Spleen (tissue), 11 donors: ENCODE data around the gene FKBP7. TPM values are rescaled to one million over a fixed set of nuclear protein-coding genes. Genes with fewer than 3 reads are reported as not detected.
"Not testable (repeated sequence)": the region's sequence is repeated elsewhere in the genome, so short reads cannot be mapped to it uniquely, and the experiment has no call there.

Experiments
- DNase-seq: peaks from one replicate; pipeline ENCODE4 v3.0.0-alpha.2; 2020
- H3K27ac ChIP-seq, 8 donors: fragments of 200-600 bp; sonication (generic) in 7 of 8; 1 replicate in 4 of 8; 2 replicates in 4 of 8; pipeline versions ENCODE4 v1.5.0 to v1.8.0; 2016 to 2021; ENCODE audit warnings: inconsistent platforms in 4 of 8, mild to moderate bottlenecking in 4 of 8, moderate library complexity in 1 of 8
- H3K27me3 ChIP-seq, 7 donors: fragments of 200-600 bp; sonication (generic) in 6 of 7; replicated peaks in 1 of 7; 1 replicate in 4 of 7; 2 replicates in 3 of 7; pipeline versions ENCODE4 v1.5.0 to v1.8.0; 2016 to 2021; ENCODE audit warnings: inconsistent platforms in 3 of 7, mild to moderate bottlenecking in 1 of 7
- H3K36me3 ChIP-seq, 6 donors: fragments of 200-600 bp; sonication (generic) in 5 of 6; 1 replicate in 4 of 6; 2 replicates in 2 of 6; pipeline versions ENCODE4 v1.5.0 to v1.8.0; 2016 to 2021; ENCODE audit warnings: inconsistent platforms in 2 of 6
- H3K4me1 ChIP-seq, 6 donors: fragments of 200-600 bp; sonication (generic) in 5 of 6; 1 replicate in 3 of 6; 2 replicates in 3 of 6; pipeline versions ENCODE4 v1.5.0 to v1.8.0; 2016 to 2021; ENCODE audit warnings: inconsistent platforms in 3 of 6
- H3K4me3 ChIP-seq, 8 donors: fragments of 200-600 bp; sonication (generic) in 7 of 8; 1 replicate in 4 of 8; 2 replicates in 4 of 8; pipeline versions ENCODE4 v1.5.0 to v1.8.0; 2016 to 2021; ENCODE audit warnings: inconsistent platforms in 4 of 8, mild to moderate bottlenecking in 4 of 8, moderate library complexity in 2 of 8
- H3K9me3 ChIP-seq, 8 donors: fragments of 200-600 bp; sonication (generic) in 7 of 8; 1 replicate in 4 of 8; 2 replicates in 4 of 8; pipeline versions ENCODE4 v1.5.0 to v1.8.0; 2016 to 2021; ENCODE audit warnings: inconsistent platforms in 4 of 8
- POLR2A ChIP-seq, 3 donors: fragments of 450-650 bp; IDR thresholded peaks; one replicate each; pipeline ENCODE4 v1.5.1; 2017; ENCODE audit warnings: antibody characterized with exemption in 3 of 3, mild to moderate bottlenecking in 1 of 3
- POLR2AphosphoS5 ChIP-seq, 3 donors: sonication (generic); formaldehyde crosslinking; IDR thresholded peaks; one replicate each; pipeline ENCODE4 v1.5.1; 2017; ENCODE audit warnings: antibody characterized with exemption in 3 of 3
- WGBS, 5 donors: extraction: QIAGEN DNeasy Blood & Tissue Kit in 3 of 5; methylation state at CpG; one replicate each; pipeline versions ENCODE4 v1.1.5 to v1.1.7; 2013 to 2018; 5-methylcytosine and 5-hydroxymethylcytosine counted together
- intact Hi-C: fragments of 100-400 bp; cut with DNase I; formaldehyde crosslinking; loops from one replicate; pipeline ENCODE4 v1.15.0; 2023; ENCODE audit warnings: low total_unique reads
- polyA plus RNA-seq, 3 donors: library from polyadenylated mRNA; stranded (reverse); fragments of 200-250 nt; gene quantifications; one replicate each; pipeline ENCODE4 v1.2.1, GENCODE V29; 2013
- total RNA-seq, 7 donors: library from RNA; depleted of rRNA in 3 of 7; stranded (reverse); fragments of >200 nt in 3 of 7; fragmentation: NEBNext Ultra II Directional in 4 of 7; extraction: Animal tissue kit (Norgen Biotek cat#: 25700) in 4 of 7; gene quantifications; one replicate each; pipeline versions ENCODE4 v1.1.0 to v1.2.1, GENCODE V29; 2016 to 2021
- TF ChIP-seq, protein P1 (sequence below), 11 experiments: fragments of 200-600 bp in 7 of 11; fragments of 450-650 bp in 4 of 11; sonication (generic) in 4 of 11; IDR thresholded peaks in 8 of 11; conservative IDR thresholded peaks in 3 of 11; 1 replicate in 7 of 11; 2 replicates in 4 of 11; pipeline versions ENCODE4 v1.4.0 to v1.8.0; 2016 to 2021; ENCODE audit warnings: antibody characterized with exemption in 11 of 11, inconsistent platforms in 4 of 11, mild to moderate bottlenecking in 1 of 11
- donor health status: healthy with polysubstance abuse.
- donor health status: DM: no; HTN: no; CAD: no; lungs with moderate emphysema.
- donor health status: DM: no; HTN: no; CAD: no.
- donor health status: Bipolar disorder and iron deficiency.
- donor health status: healthy.
- donor health status: DM: no; HTN: no; CAD: no.
- donor health status: DM: yes; HTN: yes; CAD: no.

FKBP7 gene
- total and polyA plus RNA-seq, 10 donors, result 1.8 to 5.8 (median 3.6) TPM

DNA sequence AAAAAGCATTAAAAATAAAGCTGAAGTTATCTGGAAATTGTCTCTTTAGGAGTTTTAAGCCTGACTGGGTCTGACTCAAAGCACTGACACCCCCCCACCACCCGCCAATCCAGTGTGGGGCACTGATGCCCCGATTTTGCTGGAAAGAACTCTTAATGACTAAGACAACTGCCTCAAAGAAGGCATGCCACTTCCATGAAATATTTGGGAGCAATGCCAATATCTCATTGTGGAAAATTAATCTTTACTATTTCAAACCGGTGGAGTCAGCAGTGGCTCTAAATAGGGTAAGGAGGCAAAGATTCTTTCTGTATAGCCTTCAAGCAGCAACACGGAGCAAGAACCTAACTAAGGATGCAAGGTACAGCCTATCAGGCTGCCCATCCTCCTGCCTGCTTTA is 4.5 kb downstream of the FKBP7 start:
- peaks cover 0 to 13% (median 12%) of the 10 kb centered on the region in 6 donors for H3K4me1 ChIP-seq
- no peak for TF ChIP-seq POLR2A (IDR thresholded peaks at IDR 0.05)
- no peak for TF ChIP-seq POLR2AphosphoS5 (IDR thresholded peaks at IDR 0.05)
- TF ChIP-seq, protein P1, sequence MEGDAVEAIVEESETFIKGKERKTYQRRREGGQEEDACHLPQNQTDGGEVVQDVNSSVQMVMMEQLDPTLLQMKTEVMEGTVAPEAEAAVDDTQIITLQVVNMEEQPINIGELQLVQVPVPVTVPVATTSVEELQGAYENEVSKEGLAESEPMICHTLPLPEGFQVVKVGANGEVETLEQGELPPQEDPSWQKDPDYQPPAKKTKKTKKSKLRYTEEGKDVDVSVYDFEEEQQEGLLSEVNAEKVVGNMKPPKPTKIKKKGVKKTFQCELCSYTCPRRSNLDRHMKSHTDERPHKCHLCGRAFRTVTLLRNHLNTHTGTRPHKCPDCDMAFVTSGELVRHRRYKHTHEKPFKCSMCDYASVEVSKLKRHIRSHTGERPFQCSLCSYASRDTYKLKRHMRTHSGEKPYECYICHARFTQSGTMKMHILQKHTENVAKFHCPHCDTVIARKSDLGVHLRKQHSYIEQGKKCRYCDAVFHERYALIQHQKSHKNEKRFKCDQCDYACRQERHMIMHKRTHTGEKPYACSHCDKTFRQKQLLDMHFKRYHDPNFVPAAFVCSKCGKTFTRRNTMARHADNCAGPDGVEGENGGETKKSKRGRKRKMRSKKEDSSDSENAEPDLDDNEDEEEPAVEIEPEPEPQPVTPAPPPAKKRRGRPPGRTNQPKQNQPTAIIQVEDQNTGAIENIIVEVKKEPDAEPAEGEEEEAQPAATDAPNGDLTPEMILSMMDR (IDR thresholded peaks at IDR 0.05 in 8 of 11, conservative IDR thresholded peaks at IDR 0.05 in 3 of 11), result no peak
- H3K9me3 ChIP-seq, result no peaks in the 10 kb centered on the region
- no peaks in the 10 kb centered on the region for H3K27me3 ChIP-seq
- DNase-seq, result no peak
- 84 to 87% (median 84%) methylated on average over 4 of the region's 4 CpGs for WGBS, 5 donors
- no peak overlapping the region for H3K27ac ChIP-seq
- peaks cover 0 to 7% (median 0%) of the 10 kb centered on the region in 6 donors for H3K36me3 ChIP-seq
- intact Hi-C loops, result no loop called here
- no peak overlapping the region for H3K4me3 ChIP-seq

DNA sequence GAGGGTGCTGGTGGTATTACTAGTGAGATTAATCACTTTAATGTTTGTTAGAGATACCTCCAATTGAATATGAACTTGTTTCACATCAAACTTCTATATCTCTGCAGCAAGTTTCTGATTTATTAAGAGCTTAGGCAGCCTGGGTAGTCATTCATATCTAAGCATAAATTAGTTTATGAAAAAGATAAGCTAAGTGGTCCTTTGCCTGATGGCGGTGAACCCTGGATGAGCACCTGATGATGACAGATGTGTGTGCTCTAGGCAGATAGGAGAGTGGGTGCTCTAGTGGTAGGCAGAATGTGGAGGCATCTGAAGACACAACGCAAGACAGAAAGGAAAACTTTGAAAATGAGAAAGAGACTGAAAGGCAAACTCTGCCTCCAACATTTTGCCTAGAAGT is 5.0 kb downstream of the FKBP7 start:
- Histone ChIP-seq H3K27ac (no peak overlapping the region), H3K9me3 (no peaks in the 10 kb centered on the region), H3K4me1 (peaks cover 0 to 13% (median 12%) of the 10 kb centered on the region in 6 donors), H3K4me3 (no peak overlapping the region), H3K36me3 (peaks cover 0 to 11% (median 0%) of the 10 kb centered on the region in 6 donors), H3K27me3 (no peaks in the 10 kb centered on the region)
- WGBS, 5 donors, result 93 to 100% (median 95%) methylated on average over 2 of the region's 2 CpGs
- intact Hi-C loops, result no loop called here
- TF ChIP-seq, protein P1 (IDR thresholded peaks at IDR 0.05 in 8 of 11, conservative IDR thresholded peaks at IDR 0.05 in 3 of 11), result no peak
- DNase-seq, result no peak

DNA sequence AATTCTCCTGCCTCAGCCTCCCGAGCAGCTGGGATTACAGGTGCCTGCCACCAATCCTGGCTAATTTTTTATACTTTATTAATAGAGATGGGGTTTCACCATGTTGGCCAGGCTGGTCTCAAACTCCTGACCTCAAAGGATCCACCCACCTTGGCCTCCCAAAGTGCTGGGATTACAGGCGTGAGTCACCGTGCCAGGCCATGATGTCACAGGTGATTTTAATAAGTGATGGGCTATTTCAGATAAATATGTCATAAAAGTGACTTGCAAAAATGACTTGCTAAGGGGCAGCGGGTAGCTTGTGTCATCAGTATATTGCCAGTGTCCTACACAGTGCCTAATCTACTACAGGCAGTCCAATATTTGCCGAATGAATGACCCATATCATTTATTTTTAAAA is 7.1 kb downstream of the FKBP7 start:
- H3K4me1 ChIP-seq, H3K9me3 ChIP-seq, H3K4me3 ChIP-seq, intact Hi-C loops, H3K27me3 ChIP-seq, H3K27ac ChIP-seq, DNase-seq: not testable (repeated sequence)
- WGBS, 5 donors, result 95 to 97% (median 96%) methylated on average over 5 of the region's 5 CpGs
- peaks cover 0 to 21% (median 0%) of the 10 kb centered on the region in 6 donors for H3K36me3 ChIP-seq

DNA sequence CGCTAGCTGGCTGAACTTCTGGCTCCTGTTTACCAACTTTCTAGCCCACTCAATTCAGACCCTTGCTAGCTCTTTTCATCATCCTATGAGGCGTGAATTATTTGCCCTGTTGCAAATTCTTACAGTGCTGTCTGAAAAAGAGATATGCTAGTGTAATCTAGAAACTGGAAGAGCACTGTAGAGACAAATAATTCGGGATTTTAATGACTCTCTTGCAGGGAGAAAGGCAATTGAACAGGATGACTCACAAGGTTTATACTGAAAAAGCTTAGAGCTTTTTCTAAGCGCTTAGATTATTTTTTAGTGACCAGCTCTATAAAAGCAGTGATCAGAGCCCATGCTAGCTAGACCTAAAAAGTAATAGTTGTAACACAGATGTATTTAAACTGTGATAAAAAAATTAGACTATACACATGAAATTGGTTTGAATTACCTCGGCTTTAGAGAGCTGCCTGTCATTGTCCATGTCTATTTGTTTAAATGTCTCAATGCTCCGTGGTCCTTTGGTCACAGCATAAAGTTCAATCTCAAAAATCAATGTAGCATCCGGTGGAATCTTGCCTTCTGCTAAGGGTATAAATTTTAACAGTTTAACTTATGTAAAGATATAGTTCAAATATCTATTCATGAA is 9.1 kb downstream of the FKBP7 start:
- no peaks in the 10 kb centered on the region for H3K4me1 ChIP-seq
- peaks cover 0 to 29% (median 2%) of the 10 kb centered on the region in 6 donors for H3K36me3 ChIP-seq
- H3K27me3 ChIP-seq, result no peaks in the 10 kb centered on the region
- no peak for DNase-seq
- H3K9me3 ChIP-seq, result no peaks in the 10 kb centered on the region
- TF ChIP-seq POLR2A (IDR thresholded peaks at IDR 0.05) (no peak), POLR2AphosphoS5 (IDR thresholded peaks at IDR 0.05) (no peak)
- TF ChIP-seq, protein P1 (IDR thresholded peaks at IDR 0.05 in 8 of 11, conservative IDR thresholded peaks at IDR 0.05 in 3 of 11), result no peak
- 92 to 97% (median 95%) methylated on average over 7 of the region's 7 CpGs for WGBS, 5 donors
- no peak overlapping the region for H3K27ac ChIP-seq
- intact Hi-C loops, result no loop called here
- no peak overlapping the region for H3K4me3 ChIP-seq
